Measurements from ENCODE around the gene PCNP.

DNA sequence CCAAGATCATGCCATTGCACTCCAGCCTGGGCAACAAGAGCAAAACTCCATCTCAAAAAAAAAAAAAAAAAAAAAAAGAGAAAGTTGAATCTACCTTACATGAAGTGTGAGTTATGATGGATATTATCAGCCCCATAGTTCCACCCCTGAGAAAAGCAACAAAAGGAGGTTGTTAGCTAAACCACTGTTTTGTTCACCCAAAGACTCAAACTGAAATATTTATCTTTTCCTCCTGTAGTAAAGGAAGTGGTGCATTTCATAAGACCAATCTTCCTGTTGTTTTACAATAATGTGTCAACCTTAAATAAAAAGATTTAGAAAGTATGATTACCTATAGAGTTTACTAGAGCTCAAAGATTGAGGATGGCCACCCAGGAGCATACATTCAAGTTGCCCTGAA is 31.0 kb upstream of the PCNP start:
- TF ChIP-seq EZH2 (IDR thresholded peaks at IDR 0.05) = no peak
- no peak for TF ChIP-seq POLR2AphosphoS5 (IDR thresholded peaks at IDR 0.05; ENCODE audit: borderline replicate concordance, low read depth, low read length)
